Measurements from ENCODE around the gene OLFML2A. TPM values are rescaled to one million over a fixed set of nuclear protein-coding genes. Genes with fewer than 3 reads are reported as not detected.

Gene OLFML2A
- total and polyA plus RNA-seq, 2 of the 13 experiments (the other 11 are each of a cell fraction or from before 2014, with no cell fraction given): 0.01 to 0.02 TPM

DNA sequence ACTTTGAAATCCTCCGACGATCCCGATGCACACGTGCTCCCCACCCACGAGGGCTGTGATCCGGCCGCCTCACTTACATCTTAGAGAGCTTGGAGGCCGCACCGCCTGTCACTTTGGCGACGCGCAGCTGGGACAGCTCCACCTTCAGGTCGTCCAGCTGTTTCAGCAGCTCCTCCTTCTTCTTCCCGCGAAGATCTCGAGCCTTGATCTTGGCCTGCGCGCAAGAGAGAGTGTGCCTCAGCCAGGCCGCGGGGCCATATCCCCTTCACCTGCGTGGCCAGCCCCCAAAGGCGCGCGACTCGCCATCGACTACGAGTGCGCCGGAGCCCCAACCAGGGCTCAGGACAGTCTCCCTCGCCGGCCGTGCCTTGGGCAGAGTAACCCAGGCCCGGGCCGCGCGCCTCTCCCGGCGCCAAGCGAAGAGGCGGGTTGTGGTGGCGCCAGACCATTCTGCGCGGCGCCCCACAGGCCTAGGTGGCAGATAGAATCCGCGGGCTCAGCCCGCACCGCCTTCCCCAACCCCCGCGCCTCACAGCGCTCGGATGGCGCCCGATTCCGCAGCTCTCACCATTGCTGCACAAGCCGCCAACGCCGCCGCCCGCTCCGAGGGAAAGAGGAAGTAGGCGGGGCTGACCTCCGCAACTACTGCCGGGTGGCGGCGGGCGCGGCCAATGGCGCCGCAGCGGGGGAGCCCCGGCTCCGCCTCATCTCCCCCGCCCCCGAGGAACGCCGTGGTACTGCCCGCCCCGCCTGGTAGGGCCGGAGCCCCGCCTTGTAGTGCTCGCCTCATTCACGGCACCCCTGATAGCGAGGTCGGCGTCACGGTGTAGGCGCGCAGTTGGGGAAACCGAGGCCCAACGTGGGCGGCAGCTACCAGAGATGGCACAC lies 84.7 kb downstream of the OLFML2A start, which contains the start of the genes ARPC5L and RPL35 (continued):
- TF ChIP-seq HINFP (CRISPR knock-in tag; IDR thresholded peaks at IDR 0.05; ENCODE audit: low read depth) (0 out of 2 replicates have a peak, but pooled peaks have one; percentile 49), ZNF703 (CRISPR knock-in tag; IDR thresholded peaks at IDR 0.05; ENCODE audit: borderline replicate concordance) (peak; percentile 90; the same call in 1 of the 2 replicates), SPEN (CRISPR knock-in tag; IDR thresholded peaks at IDR 0.05; ENCODE audit: low read depth) (peak; percentile 99), FOXJ3 (CRISPR knock-in tag; IDR thresholded peaks at IDR 0.05; ENCODE audit: borderline replicate concordance) (0 out of 2 replicates have a peak, but pooled peaks have one; percentile 35), NPAS2 (CRISPR knock-in tag; IDR thresholded peaks at IDR 0.05; ENCODE audit: borderline replicate concordance) (no peak), KDM1A (CRISPR knock-in tag; IDR thresholded peaks at IDR 0.05) (no peak), THYN1 (CRISPR knock-in tag; IDR thresholded peaks at IDR 0.05; ENCODE audit: borderline replicate concordance, low read depth) (no peak), ZNF747 (CRISPR knock-in tag; IDR thresholded peaks at IDR 0.05; ENCODE audit: borderline replicate concordance) (peak; percentile 64; the same call in 1 of the 2 replicates), PCBP2 (optimal IDR thresholded peaks at IDR 0.05; ENCODE audit: low read depth, low read length, poor library complexity, severe bottlenecking) (no peak), PHF21A (CRISPR knock-in tag; IDR thresholded peaks at IDR 0.05) (peak; percentile 87), SNRNP70 (IDR thresholded peaks at IDR 0.05; ENCODE audit: low read depth, low read length) (no peak), ZNF670 (CRISPR knock-in tag; IDR thresholded peaks at IDR 0.05; ENCODE audit: borderline replicate concordance) (no peak; the same call in none of the 2 replicates), CENPX (CRISPR knock-in tag; IDR thresholded peaks at IDR 0.05) (0 out of 2 replicates have a peak, but pooled peaks have one; percentile 42), KDM6A (CRISPR knock-in tag; IDR thresholded peaks at IDR 0.05; ENCODE audit: low read depth) (no peak)
- TF ChIP-seq, protein P1, sequence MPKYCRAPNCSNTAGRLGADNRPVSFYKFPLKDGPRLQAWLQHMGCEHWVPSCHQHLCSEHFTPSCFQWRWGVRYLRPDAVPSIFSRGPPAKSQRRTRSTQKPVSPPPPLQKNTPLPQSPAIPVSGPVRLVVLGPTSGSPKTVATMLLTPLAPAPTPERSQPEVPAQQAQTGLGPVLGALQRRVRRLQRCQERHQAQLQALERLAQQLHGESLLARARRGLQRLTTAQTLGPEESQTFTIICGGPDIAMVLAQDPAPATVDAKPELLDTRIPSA (CRISPR knock-in tag; IDR thresholded peaks at IDR 0.05; ENCODE audit: borderline replicate concordance): no peak
- TF ChIP-seq, protein P2, sequence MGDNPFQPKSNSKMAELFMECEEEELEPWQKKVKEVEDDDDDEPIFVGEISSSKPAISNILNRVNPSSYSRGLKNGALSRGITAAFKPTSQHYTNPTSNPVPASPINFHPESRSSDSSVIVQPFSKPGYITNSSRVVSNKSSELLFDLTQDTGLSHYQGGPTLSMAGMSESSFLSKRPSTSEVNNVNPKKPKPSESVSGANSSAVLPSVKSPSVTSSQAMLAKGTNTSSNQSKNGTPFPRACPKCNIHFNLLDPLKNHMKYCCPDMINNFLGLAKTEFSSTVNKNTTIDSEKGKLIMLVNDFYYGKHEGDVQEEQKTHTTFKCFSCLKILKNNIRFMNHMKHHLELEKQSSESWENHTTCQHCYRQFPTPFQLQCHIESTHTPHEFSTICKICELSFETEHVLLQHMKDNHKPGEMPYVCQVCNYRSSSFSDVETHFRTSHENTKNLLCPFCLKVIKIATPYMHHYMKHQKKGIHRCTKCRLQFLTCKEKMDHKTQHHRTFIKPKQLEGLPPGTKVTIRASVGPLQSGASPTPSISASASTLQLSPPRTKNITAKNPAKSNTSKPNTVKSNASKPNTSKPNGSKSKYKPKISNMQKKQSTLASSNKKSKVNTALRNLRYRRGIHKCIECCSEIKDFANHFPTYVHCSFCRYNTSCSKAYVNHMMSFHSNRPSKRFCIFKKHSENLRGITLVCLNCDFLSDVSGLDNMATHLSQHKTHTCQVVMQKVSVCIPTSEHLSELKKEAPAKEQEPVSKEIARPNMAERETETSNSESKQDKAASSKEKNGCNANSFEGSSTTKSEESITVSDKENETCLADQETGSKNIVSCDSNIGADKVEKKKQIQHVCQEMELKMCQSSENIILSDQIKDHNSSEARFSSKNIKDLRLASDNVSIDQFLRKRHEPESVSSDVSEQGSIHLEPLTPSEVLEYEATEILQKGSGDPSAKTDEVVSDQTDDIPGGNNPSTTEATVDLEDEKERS (CRISPR knock-in tag; IDR thresholded peaks at IDR 0.05): peak; percentile 49; the same call in 1 of the 2 replicates
- TF ChIP-seq, protein P3, sequence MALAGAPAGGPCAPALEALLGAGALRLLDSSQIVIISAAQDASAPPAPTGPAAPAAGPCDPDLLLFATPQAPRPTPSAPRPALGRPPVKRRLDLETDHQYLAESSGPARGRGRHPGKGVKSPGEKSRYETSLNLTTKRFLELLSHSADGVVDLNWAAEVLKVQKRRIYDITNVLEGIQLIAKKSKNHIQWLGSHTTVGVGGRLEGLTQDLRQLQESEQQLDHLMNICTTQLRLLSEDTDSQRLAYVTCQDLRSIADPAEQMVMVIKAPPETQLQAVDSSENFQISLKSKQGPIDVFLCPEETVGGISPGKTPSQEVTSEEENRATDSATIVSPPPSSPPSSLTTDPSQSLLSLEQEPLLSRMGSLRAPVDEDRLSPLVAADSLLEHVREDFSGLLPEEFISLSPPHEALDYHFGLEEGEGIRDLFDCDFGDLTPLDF (CRISPR knock-in tag; IDR thresholded peaks at IDR 0.05): peak; percentile 73
- TF ChIP-seq, protein P4, sequence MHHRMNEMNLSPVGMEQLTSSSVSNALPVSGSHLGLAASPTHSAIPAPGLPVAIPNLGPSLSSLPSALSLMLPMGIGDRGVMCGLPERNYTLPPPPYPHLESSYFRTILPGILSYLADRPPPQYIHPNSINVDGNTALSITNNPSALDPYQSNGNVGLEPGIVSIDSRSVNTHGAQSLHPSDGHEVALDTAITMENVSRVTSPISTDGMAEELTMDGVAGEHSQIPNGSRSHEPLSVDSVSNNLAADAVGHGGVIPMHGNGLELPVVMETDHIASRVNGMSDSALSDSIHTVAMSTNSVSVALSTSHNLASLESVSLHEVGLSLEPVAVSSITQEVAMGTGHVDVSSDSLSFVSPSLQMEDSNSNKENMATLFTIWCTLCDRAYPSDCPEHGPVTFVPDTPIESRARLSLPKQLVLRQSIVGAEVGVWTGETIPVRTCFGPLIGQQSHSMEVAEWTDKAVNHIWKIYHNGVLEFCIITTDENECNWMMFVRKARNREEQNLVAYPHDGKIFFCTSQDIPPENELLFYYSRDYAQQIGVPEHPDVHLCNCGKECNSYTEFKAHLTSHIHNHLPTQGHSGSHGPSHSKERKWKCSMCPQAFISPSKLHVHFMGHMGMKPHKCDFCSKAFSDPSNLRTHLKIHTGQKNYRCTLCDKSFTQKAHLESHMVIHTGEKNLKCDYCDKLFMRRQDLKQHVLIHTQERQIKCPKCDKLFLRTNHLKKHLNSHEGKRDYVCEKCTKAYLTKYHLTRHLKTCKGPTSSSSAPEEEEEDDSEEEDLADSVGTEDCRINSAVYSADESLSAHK (CRISPR knock-in tag; IDR thresholded peaks at IDR 0.05; ENCODE audit: borderline replicate concordance): no peak

Measured in HepG2 (cell line).